ENCODE data around the gene GLI1.
"Not testable (repeated sequence)": the region's sequence is repeated elsewhere in the genome, so short reads cannot be mapped to it uniquely, and the experiment has no call there.

The GLI1 gene

GRCh38 chr12:57500213-57500612 lies 40.6 kb downstream of the GLI1 start:
- no peak for DNase-seq

- not testable (repeated sequence) for DNase-seq
Observed at GRCh38 chr12:57502311-57502969, 42.9 kb downstream of the GLI1 start.

GRCh38 chr12:57506541-57506940 lies 47.0 kb downstream of the GLI1 start:
- DNase-seq: not testable (repeated sequence)

GRCh38 chr12:57507796-57508195 lies 48.2 kb downstream of the GLI1 start:
- DNase-seq: not testable (repeated sequence)

GRCh38 chr12:57511161-57511560 lies 51.6 kb downstream of the GLI1 start:
- DNase-seq: no peak

GRCh38 chr12:57511588-57512325 lies 52.2 kb downstream of the GLI1 start:
- DNase-seq: no peak

- DNase-seq: no peak
Observed at GRCh38 chr12:57512665-57513064, 53.1 kb downstream of the GLI1 start.

GRCh38 chr12:57513266-57513665 lies 53.7 kb downstream of the GLI1 start:
- DNase-seq: no peak

- DNase-seq: not testable (repeated sequence)
Observed at GRCh38 chr12:57513677-57514076, 54.1 kb downstream of the GLI1 start.

GRCh38 chr12:57514246-57514645 lies 54.7 kb downstream of the GLI1 start:
- not testable (repeated sequence) for DNase-seq

- no peak for DNase-seq
Observed at GRCh38 chr12:57514720-57515407, 55.3 kb downstream of the GLI1 start.

GRCh38 chr12:57515408-57515933 lies 55.9 kb downstream of the GLI1 start:
- no peak for DNase-seq

GRCh38 chr12:57515934-57516541 lies 56.5 kb downstream of the GLI1 start:
- no peak for DNase-seq

- DNase-seq: no peak
Observed at GRCh38 chr12:57516617-57517153, 57.1 kb downstream of the GLI1 start.

- DNase-seq: no peak
Observed at GRCh38 chr12:57517187-57517586, 57.6 kb downstream of the GLI1 start.

GRCh38 chr12:57517718-57518117 lies 58.1 kb downstream of the GLI1 start:
- DNase-seq: not testable (repeated sequence)

GRCh38 chr12:57518176-57518919 lies 58.8 kb downstream of the GLI1 start:
- DNase-seq: no peak

GRCh38 chr12:57518920-57519795 lies 59.6 kb downstream of the GLI1 start:
- DNase-seq: no peak

- DNase-seq: no peak
Observed at GRCh38 chr12:57519796-57520052, 60.1 kb downstream of the GLI1 start.

- DNase-seq: peak; percentile 91
Observed at GRCh38 chr12:57520053-57520818, 60.7 kb downstream of the GLI1 start, which contains the start of gene DDIT3. Gene DDIT3, minus strand, starts transcription at chr12:57520514. Its CDS starts 3,108 bp downstream, at chr12:57517406.

Data from NCI-H524 treated with DMSO at 0.1 percent for 48 hours (cell line).